RPMI8226 (cell line): ENCODE results near the gene TBX15.

ENCODE experiments used
- DNase-seq: peaks from one replicate; pipeline ENCODE4 v3.0.0-alpha.2; 2015

The TBX15 gene

GRCh38 chr1:118877668-118878396 is 110.3 kb downstream of the TBX15 start:
- no peak for DNase-seq

DNA sequence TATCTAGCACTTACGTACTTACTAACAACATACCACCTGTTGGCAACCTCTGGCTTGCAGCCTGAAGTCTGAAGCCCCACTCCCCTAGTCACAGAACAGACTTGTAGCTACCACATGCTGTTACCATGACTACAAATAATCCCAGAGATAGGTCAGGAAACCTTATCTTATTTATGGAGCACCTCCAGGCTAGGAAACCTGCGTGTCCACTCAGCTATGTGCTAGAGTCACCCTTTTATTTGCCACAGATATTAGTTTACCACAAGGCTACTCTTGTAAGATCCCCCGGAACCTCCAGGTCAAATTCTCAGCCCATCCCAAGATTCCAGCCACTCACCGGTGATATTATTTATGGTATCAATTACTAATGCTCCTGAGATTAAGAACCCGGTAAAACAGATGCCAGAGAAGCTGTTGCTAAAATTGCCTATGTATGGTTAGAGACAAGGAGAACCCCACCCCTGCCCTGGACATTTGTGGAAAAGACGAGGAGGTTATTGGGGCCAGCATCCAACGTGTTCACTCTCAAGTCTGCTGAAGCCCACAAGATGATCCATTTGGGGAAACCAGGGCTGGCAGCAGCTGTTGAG is 116.5 kb downstream of the TBX15 start:
- no peak for DNase-seq

DNA sequence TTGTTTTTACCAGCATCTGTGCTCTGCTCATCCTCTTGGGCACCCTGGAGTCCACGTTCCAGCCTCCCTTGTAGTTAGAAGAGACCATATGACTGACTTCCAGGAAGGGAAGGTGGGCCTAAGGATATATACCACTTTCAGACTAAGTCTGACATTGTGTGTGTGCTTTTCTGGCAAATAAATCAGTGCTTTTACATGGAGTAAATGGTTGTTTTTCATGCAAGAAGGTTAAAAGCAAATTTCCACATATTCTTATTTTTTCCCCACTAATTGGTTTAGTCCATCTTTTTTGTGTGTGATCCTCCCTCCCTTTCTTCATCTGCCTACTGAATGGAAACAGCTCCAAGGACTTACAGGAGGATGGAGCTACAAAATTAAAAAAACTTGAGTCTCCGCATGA is 119.8 kb downstream of the TBX15 start:
- DNase-seq: no peak

DNA sequence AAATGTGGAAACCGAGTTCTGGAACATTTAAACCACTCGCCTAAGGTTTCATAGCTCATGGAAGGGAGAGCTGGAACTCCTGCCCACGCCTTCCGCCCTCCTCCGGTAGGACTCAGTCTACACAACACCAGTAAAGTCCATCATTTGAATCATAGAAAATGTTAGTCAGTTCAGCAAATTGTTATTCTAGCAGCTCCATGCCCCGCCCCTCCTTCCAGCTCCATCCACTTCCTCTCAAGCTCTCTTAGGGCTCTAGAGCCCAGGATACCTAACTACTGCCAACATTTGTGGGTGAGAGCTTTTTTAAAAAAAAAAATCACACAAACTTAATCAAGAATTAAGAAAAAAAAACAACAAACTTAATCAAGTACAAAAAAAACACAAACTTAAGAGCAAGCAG is 121.8 kb downstream of the TBX15 start:
- no peak for DNase-seq

DNA sequence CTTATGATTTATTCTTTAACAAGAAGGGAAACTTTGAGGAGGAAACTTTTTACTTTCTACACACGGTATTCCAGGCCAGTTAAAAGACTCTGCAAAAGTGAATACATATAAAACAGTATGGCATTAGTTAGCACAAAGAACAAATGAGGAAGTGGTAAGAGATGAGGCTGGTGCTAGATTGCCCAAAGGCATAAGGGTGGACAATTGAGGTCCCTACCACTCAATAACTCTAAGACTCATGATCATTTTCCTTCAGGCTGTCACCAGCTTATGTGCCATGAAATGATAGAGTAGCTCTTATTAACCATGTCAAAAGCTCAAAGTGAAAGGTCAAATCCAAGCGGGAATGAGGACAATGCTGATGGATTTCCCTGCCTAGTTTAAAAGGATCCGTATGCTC is 124.5 kb downstream of the TBX15 start:
- DNase-seq: no peak

DNA sequence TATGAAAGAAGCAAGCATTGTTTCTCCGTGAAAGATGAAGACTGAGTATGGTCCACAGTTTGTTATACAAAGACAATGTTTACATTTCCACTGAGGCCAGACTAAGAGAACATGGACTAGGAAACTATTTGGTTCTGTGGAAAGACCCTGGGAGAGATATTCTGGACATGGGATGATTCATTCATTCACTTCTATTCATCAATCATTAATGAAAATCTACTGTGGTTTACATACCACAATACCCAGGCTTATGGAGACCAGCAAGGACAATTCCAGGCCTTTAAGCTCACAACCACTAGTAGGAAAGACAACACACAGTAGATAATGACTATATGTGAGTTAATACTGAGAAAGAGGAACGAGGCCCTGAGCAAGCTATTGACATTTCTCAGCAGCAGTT is 125.4 kb downstream of the TBX15 start:
- no peak for DNase-seq

- DNase-seq: no peak
Observed at GRCh38 chr1:118861216-118861615, 126.9 kb downstream of the TBX15 start.

GRCh38 chr1:118859999-118860398 is 128.1 kb downstream of the TBX15 start:
- DNase-seq: no peak

DNA sequence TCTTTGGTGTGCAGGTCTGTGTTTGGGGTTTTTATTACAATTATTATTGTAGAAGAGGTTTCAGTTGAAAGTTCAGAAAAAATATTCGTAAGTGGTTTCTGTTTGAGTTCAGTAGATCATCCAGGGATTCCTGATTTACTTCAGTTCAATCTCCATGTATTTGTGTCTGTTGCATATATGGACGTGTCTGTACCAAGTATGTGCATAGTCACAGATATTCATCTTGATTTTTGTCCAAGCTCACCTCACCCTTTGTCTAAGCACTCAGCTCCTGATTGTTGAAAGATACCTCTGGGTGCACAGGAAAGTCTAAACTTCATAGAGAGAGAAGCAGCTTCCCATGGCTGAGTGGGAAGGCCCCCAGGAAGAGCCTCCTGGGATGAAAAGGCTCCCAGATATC is 141.7 kb downstream of the TBX15 start:
- no peak for DNase-seq

- no peak for DNase-seq
Observed at GRCh38 chr1:118842452-118843201, 145.5 kb downstream of the TBX15 start.

DNA sequence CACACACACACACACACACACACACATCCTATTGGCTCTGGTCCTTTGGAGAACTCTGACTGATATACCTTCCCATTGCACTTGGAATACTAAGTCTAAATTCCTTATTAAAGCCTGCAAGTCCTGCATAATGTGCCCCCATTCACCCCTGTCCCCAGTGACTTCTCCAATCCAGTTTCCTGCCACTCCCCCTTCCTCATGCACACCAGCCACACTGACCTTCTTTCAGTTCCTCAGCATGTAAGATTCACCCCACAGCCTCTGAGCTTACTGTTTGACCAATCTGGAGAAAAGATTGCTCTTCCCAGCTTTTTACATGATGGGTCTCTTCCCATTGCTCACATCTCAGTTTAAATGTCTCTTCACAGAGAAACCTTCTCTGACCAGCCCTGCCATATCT is 146.6 kb downstream of the TBX15 start:
- no peak for DNase-seq
